GM15510 (cell line): ENCODE results near the gene FUT9.

Experiments
- POLR2A ChIP-seq: IDR thresholded peaks from 3 replicates; pipeline ENCODE4 v1.6.1; 2011; ENCODE audit warnings: borderline replicate concordance; ENCODE audit not compliant: insufficient read length; ENCODE audit errors: extremely low read depth

FUT9 gene

DNA sequence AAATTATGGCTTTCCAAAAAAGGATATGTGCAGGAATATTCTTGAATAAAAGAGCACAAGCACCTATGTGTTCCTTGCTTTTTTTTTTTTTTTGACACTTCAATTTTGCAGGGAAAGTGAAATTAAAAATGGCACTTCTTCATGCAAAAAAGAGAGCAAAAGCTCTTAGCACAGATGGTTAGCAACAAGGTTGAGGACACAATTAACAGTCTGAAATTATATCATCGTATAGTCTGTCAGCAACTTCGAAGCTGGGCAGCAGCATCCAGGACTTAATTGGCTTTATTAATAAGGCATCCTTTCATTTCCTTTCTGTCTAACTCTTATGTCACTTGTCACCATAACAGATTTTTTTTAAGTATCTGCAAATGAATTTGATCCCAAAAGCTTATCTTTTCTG lies 122.6 kb downstream of the FUT9 start:
- no peak for TF ChIP-seq POLR2A

DNA sequence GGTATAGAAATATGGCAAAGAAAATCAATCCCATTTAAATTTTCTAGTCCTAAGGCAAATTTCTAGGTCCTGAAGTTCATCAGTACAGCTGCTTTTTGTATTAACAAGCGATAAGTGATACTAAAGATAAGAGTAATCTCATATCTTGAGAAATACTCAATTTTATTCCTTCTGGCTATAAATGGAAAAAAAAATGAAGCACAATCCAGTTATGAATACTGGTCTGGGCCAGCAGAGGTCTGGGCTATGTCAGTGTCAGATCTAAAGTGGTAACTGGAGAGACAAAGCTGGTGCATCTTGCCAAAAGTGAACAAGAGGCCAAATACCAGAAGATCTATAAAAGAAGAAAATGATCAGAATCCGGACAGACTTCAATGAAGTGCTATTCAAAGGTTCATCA lies 126.4 kb downstream of the FUT9 start:
- TF ChIP-seq POLR2A, result no peak

DNA sequence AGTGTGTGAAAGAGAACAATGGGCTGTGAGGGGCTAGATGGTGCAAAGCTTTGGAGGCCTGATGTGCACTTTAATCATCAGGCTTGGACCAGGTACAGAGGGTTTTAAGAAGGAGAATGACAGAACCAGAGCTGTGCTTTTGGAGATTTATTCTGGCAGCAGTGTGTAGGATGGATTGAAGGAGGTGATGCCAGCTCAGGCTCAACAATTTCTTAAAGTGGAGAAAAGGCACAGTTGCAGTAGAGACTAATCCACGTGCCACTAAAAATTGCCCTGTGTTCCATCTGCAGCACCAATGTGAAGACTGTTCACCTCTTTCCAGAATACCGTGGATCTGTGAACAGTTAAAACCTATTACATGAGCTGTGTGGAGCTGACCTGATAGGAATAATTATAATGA lies 134.7 kb downstream of the FUT9 start:
- no peak for TF ChIP-seq POLR2A

GRCh38 chr6:96151707-96152106 lies 135.9 kb downstream of the FUT9 start:
- no peak for TF ChIP-seq POLR2A

DNA sequence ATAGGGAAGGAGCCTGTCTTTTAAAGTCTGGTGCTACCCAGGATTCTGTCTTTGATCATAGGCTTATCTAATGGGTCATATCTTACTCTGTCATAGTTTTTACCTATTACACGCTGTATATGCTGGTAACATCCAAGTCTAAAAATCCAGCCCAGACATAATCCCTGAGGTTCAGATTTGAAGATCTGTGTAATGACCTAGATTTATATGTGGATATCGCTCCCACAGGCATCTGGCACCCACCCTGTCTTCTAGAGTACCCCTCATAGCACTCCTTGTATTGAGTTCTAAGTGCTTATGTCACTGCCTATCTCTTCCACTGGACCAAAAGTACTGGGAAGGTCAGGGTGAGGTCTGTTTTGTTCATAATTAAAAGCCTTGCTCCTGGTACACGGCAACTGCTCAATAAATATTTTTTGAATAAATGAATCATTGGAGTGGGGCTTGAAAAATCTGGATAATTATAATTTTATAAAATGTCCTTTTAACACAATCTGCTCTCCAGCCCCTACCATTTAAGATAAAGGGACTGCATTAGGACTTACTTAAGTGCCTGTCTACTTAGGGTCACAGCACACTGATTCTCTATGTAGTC lies 136.4 kb downstream of the FUT9 start:
- TF ChIP-seq POLR2A, result no peak

- TF ChIP-seq POLR2A, result no peak
Measured at GRCh38 chr6:96153775-96154174, 138.0 kb downstream of the FUT9 start.

- no peak for TF ChIP-seq POLR2A
Measured at GRCh38 chr6:96156425-96156824, 140.7 kb downstream of the FUT9 start.

GRCh38 chr6:96157018-96157565 lies 141.3 kb downstream of the FUT9 start:
- TF ChIP-seq POLR2A, result no peak

DNA sequence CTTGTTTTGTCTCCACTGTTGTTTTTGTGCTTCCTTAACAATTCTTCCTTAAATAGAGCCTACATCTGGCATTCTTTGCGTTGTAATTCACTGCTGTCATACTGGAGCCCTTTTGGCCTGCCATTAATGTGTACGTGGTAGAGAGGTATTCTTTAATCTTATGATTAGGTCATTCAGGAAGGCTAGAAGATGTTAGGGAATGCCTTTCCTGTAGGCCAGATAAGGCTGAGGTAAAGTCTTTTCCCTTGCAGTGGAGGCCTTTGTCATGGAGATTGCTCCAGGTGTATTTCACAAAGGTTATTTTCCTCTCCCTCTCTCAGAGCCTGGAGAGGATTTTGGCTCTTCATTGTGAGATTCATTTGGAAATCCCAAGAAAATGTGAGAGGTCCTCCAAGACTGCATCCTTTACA lies 146.9 kb downstream of the FUT9 start:
- no peak for TF ChIP-seq POLR2A

DNA sequence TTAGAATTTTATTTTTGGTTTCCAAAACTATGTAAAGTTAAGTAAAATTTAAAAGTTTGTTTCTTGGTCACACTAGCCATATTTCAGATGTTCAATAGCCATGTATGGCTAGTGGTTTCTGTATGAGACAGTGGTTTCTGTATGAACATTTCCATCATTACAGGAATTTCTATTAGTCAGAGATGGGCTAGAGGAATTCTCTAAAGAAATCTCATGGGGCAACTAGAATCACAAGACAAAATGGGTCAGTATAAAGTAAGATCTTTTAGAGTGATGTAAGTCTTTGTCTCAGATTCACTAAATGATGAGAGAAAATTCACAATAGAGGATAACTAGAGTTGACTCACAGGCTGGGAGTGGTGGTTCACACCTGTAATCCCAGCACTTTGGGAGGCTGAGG lies 149.0 kb downstream of the FUT9 start:
- TF ChIP-seq POLR2A, result no peak

- no peak for TF ChIP-seq POLR2A
Measured at GRCh38 chr6:96171112-96171511, 155.3 kb downstream of the FUT9 start.

DNA sequence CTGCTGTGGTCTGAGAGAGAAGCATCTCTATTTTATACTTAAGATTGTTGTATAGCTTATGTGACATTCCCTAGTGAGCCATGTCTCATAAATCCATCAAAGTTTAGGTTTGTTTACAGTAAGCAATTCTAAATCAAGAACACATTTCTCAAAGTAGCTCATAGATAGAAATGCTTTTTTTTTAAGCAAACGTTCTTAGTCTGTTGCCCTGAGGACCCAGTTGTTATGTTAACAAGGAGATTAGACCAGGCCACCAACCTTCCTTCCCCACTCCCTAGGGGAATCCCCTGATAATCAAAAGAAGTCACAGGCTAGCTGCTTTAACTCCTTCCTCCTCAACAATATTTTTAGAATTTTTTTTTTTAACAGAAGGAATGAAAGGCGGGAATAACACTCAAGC lies 169.0 kb downstream of the FUT9 start:
- no peak for TF ChIP-seq POLR2A

DNA sequence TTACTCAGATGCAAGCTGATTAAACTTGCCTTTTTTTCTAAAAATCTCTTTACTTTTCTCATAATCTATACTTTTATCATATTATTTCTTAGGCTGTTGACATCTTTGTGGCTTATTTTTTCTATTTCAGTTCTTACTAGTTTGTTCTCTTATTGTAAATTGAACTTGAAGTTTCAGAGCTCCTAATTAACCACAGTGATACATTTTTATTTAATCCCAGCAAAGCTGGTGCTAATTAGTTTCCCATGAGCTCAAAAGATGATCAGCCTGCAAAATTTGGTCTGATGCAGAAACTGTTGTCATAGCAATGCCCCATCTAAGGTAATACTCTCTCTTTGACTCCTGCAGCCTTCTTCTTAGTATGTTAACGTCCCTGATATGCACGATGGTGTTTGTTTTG lies 170.3 kb downstream of the FUT9 start:
- no peak for TF ChIP-seq POLR2A

DNA sequence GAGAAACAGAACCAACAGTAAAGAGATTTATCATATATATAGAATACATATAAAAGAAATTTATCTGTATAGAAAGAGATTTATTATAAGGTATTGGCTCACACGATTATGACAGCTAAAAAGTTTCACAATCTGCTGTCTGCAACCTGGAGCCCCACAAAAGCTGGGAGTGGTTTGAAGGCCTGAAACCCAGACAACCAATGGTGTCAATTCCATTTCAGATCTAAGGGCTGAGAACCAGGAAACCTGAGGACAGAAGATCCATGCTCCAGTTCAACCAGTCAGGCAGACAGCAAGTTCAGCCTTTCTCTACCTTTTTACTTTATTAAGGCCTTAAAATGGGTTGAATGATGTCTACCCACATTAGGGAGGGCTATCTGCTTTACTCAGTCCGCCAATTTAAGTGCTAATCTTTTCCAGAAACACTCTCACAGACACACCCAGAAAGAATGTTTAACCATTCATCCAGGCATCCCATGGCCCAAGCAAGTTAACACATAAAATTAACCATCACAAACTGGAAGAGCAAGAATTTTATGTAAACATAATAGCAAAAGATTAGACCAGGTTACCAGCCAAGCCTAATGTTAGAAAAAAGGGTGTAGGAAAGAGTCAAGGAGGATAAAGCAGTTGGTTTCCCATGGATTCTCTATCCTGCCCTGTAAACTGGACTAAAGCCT lies 170.9 kb downstream of the FUT9 start:
- TF ChIP-seq POLR2A, result no peak

- no peak for TF ChIP-seq POLR2A
Measured at GRCh38 chr6:96194675-96195074, 178.9 kb downstream of the FUT9 start.

DNA sequence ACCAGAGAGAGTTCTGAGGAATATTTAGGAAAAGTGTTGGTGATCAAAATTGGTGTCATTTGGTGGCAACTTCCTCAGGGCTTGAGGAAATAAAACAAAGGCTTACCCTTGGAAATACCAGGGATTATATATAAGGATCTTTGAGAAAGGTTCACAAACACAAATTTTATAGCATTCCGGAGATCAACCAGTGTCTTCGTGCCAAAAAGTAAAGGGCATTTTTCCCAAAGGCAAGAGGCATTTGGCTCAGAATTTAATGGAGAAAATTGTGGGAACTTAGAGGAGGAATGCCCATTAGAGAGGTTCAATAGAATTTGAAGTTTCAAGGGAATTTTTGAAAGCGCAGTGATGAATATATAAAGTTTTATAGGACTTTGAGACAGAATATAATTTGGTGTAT lies 179.5 kb downstream of the FUT9 start:
- TF ChIP-seq POLR2A, result no peak
